Neural cell (in vitro differentiated cells): Measurements from ENCODE around the gene GAGE10.

Experiments
- CTCF ChIP-seq: fragments of 450-650 bp; IDR thresholded peaks from 2 replicates; pipeline ENCODE4 v1.5.1; 2014; ENCODE audit warnings: antibody characterized with exemption, mild to moderate bottlenecking, moderate library complexity; ENCODE audit not compliant: poor library complexity, severe bottlenecking
- EP300 ChIP-seq: fragments of 450-650 bp; conservative IDR thresholded peaks from 2 replicates; pipeline ENCODE4 v1.6.1; 2014; ENCODE audit warnings: antibody characterized with exemption, mild to moderate bottlenecking, moderate library complexity; ENCODE audit not compliant: poor library complexity, severe bottlenecking
- EZH2 ChIP-seq: fragments of 200-600, 300-800 bp; shearing (Covaris generic), sonication (generic); IDR thresholded peaks from 2 replicates; pipeline ENCODE4 v1.6.1; 2014; ENCODE audit warnings: antibody characterized with exemption, low read length, borderline replicate concordance, mild to moderate bottlenecking; ENCODE audit not compliant: insufficient read depth, poor library complexity, severe bottlenecking
- RAD21 ChIP-seq: fragments of 450-650 bp; conservative IDR thresholded peaks from 2 replicates; pipeline ENCODE4 v1.6.1; 2014; ENCODE audit warnings: antibody characterized with exemption, mild to moderate bottlenecking, moderate library complexity
- TAF1 ChIP-seq: IDR thresholded peaks from 2 replicates; pipeline ENCODE4 v1.6.1; 2012; ENCODE audit warnings: low read depth

GRCh38 chrX:49269767-49270248, 33.6 kb upstream of the GAGE10 start, which contains the start of gene PPP1R3F:
- TF ChIP-seq CTCF (no peak), RAD21 (no peak), EP300 (no peak), TAF1 (peak; percentile 54), EZH2 (no peak)
